Cerebellar cortex (tissue), 1 donor: ENCODE data around the gene CNNM3.
"Not testable (repeated sequence)": the region's sequence is repeated elsewhere in the genome, so short reads cannot be mapped to it uniquely, and the experiment has no call there.

Experiments used
- DNase-seq: peaks from one replicate; pipeline ENCODE4 v3.0.0-alpha.2; 2015; ENCODE audit warnings: low spot score

The CNNM3 gene

GRCh38 chr2:96816127-96816835, at the start of gene CNNM3:
Gene CNNM3, plus strand, starts transcription at chr2:96816268. Its CDS starts 10 bp downstream, at chr2:96816278.
- DNase-seq = peak; percentile 92

DNA sequence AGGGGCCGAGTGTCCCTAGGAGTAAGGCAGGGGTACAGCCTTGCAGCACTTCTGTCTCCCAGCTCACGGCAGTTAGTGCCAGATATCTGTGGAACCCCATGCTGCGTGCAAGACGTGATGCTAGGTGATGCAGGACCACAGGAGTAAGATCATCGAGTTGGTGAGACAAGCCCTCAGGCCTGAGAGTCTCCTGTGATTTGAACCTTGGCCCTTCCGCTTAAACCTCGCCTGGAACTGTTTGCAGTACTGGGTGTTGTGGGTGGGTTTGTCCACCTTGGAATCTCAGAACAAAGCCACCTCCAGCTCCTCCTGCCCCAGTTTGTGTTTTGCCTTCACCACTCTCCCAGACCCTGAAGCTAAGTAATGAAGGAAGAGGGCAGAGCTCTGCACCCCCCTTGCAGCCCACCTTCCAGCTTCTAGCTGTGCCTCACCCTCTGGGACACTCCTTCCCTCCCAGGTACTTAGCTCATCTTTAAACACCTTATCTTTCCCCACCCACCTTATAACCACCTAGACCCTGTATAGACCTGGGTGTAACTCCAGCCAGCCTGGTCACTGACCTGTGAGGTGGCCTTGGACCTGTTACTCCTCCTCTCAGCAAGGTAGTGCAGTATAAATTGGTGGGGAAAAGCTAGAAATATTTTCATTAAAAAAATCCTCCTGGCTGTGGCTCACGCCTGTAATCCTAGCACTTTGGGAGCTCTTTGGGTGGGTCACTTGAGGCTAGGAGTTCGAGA, 48.8 kb upstream of the CNNM3 start:
- DNase-seq = no peak

DNA sequence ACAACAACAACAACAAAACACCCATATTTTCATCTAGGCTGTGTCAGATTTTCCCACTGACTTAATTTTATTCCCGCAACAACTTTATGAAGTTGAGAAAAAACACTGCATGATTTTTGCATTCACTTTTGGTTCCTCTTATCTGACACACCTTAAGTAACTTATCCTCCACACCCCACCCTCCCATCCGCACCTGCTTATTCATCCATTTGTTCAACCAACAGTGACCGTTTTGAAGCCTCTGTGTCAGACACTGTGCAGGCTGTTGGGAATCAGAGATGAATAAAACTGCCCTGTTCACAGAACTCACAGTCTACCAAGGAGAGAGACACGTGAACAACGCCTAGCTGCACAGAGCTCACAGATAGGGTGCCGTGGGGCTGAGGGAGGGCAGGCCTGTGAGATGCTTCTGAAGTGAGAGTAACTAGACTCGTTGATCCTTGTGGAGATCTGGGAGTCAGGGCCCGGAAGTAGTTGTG, 47.9 kb upstream of the CNNM3 start:
- peak; percentile 32 for DNase-seq

DNA sequence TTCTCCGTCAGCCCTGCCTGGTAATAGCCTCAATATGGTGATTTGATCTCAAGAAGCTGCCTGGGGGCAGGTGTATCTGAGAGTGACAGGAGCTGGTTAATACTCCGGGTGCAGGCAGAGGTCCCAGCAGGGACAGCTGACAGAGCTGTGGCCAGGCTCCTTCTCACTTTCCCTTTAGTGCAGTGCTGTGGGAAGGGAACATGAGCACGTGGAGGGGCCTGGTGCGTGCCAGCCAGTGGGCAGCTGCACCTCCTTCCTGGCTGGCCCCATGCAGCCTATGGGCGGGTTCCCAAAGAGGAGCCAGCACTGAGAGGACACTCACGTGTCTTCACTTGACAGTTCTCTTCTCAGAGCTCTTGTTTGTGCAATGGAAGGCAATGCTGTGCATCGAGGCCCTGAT, 46.3 kb upstream of the CNNM3 start:
- peak; percentile 37 for DNase-seq

DNA sequence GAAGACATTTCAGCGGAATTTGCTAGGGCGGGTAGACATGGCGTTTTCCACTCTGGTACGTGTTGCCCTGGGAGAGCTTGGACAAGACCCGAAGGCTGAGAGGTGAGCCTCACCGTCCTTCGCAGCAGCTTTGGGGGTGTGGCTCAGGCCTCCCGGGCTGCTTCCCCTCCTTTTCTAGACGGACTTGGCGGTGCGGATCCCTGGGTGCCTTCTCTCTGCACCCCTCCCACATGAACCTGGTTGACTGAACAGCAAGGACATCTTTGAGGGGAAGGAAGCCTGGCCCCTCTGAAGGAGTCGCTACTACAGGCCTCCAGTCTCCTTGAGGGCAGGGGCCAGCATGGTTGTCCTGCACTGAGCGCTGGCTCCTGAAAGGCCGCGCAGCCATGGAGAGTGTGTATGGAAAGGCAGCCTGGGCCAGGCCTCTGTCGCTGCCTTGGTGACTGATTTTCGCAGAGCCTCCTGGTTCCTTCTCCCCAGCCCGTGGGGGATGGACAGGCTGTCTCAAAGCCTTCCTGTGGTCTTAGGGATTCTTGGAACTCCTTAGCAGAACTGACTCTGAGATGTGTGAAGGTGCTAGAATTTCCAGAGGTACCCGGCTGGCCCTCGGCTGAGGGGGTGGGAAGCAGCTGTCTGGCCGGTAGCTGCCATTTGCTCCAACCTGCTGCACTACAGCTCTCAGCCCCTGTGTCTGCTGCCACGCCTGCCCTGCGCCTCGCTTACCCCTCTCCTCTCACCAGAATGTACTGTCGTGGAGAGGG, 45.4 kb upstream of the CNNM3 start:
- DNase-seq = no peak

- DNase-seq = no peak
Measured at GRCh38 chr2:96771796-96772618, 44.1 kb upstream of the CNNM3 start.

- DNase-seq = no peak
Measured at GRCh38 chr2:96772903-96773671, 43.0 kb upstream of the CNNM3 start.

GRCh38 chr2:96773922-96774321, 42.1 kb upstream of the CNNM3 start:
- no peak for DNase-seq

GRCh38 chr2:96775160-96775559, 40.9 kb upstream of the CNNM3 start:
- no peak for DNase-seq

- no peak for DNase-seq
Measured at GRCh38 chr2:96783388-96783787, 32.7 kb upstream of the CNNM3 start.

DNA sequence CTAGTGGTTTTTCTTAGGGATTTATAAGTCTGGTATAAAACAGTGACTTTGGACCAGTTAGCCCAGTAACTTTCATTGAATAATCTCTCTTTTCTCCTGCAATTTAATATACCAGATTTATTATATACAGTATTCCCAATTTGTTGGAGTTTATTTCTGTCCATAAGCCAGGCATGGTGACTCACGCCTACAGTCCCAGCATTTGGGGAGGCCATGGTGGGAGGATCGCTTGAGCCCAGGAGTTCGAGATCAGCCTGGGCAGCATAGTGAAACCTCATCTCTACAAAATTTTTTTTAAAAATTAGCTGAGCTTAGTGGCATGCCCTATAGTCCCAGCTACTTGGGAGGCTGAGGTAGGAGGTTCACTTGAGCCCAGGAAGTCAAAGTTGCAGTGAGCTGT, 28.7 kb upstream of the CNNM3 start:
- no peak for DNase-seq

DNA sequence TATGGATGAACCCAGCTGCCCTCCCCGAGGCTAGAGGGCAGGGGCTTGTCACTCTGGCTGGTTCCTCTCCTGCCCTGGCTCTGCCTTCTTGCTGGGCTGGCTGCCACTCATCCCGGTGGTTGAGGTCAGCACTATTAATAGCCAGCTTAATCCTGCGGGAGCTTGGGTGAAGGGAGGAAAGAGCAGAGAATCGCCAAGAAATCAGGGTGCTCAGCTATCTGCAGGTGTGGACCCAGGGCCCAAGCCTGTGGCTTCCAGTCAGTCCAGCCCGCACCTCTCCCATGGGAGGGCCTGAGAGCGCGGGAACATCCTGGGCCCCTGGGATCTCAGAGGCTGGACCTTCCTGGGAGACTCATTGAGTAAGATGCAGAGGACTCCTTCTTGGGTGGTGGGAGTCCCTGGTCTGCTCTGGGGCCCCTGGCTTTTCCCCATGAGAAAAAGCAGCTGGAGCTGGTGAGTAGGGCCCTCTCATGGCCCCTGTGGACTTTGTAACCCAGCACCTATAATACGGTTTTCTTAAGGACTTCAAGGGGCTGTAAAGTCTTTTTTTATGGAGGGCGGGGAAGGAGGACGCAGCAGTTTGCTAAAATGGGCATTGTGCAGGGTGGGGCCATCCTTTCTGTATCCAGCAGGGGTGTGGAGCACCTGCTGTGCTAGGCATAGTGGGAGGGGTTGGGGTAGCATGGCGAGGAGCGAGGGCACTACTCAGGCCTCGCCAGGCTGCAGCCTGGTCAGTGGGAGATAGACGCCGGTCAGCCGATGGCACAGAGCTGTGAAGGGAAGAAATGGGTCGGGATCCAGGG, 27.4 kb upstream of the CNNM3 start:
- peak; percentile 85 for DNase-seq

GRCh38 chr2:96789245-96789617, 26.8 kb upstream of the CNNM3 start:
- DNase-seq = no peak

- no peak for DNase-seq
Measured at GRCh38 chr2:96792772-96793749, 23.0 kb upstream of the CNNM3 start.

GRCh38 chr2:96795076-96795475, 21.0 kb upstream of the CNNM3 start:
- DNase-seq = no peak

DNA sequence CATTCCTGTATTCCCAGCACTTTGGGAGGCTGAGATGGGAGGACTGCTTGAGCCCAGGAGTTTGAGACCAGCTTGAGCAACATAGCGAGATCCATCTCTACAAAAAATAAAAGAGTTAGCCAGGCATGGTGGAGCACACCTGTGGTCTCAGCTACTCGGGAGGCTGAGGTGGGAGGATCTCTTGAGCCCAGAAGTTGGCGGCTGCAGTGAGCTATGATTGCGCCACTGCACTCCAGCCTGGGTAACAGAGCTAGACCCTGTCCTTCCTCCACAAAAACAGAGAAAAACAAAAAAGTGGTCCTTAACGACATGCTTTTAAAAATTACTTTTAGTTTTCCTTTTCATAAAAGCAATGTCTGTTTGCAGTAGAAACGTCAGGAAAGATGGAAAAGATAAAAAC, 19.6 kb upstream of the CNNM3 start:
- DNase-seq = not testable (repeated sequence)

GRCh38 chr2:96797066-96797625, 18.9 kb upstream of the CNNM3 start:
- no peak for DNase-seq

- DNase-seq = no peak
Measured at GRCh38 chr2:96798733-96799622, 17.1 kb upstream of the CNNM3 start.
